ENCODE data around the gene ABHD16B. TPM values are rescaled to one million over a fixed set of nuclear protein-coding genes. Genes with fewer than 3 reads are reported as not detected.

ABHD16B gene
- total RNA-seq, 4 donors from 2014 or later = not detected

DNA sequence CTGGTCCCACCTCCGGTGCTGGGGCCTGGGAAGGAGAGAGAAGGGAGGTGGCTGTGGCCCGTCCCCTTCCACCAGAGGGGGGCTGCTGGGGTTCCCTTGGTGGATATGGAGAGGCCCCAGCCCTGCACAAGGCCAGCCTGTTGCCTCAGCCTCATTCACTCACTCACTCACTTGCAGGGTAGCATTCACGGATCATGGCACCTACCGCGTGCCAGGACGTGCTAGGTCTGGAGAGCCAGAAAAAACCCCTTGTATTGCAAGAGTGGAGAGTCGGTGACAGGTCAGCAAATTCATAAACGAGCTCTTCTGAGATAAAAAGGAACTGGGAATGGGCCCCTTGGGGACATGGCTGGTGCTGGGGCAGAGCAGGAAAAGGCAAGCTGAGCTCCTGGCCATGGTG is 23.8 kb upstream of the ABHD16B start:
- Histone ChIP-seq H3K9me3 (no peaks in the 10 kb centered on the region), H3K4me1 (peaks cover 3 to 14% of the 10 kb centered on the region in 2 donors), H3K36me3 (no peaks in the 10 kb centered on the region), H3K27me3 (no peaks in the 10 kb centered on the region), H3K27ac (no peak overlapping the region), H3K4me3 (no peak overlapping the region)
- intact Hi-C loops (cut with DNase I; ENCODE audit: low total_unique reads) (no loop called here), in situ Hi-C loops (cut with MboI; ENCODE audit: low sequenced_read_pairs in 4 of 4) (no loop called here)
- TF ChIP-seq CTCF (IDR thresholded peaks at IDR 0.05 in 4 of 5, conservative IDR thresholded peaks at IDR 0.05 in 1 of 5) = no peak
- no peak for TF ChIP-seq POLR2A (IDR thresholded peaks at IDR 0.05)
- ATAC-seq (no peak), DNase-seq (no peak)

DNA sequence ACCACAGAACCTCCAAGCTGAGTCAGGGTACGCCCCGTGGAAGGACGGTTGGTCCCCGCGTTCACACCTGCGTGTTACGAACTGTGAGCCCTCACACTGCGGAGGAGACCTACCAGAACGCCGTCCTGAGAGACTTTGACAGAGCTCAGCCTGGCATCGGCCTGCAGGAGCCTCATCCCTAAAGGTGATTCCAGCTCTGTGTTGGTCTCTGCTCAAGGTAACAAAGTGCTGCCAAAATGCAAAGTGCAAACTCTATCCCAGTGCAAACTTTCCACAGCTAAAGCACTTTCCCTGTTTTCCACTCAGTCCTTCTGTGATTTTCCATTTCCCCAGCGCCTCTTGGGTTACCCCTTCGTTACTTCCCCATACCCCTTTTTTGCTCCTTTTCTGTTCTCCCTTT is 21.7 kb upstream of the ABHD16B start:
- Histone ChIP-seq H3K9me3 (no peaks in the 10 kb centered on the region), H3K27me3 (no peaks in the 10 kb centered on the region), H3K36me3 (no peaks in the 10 kb centered on the region), H3K4me1 (peaks cover under 1 to 6% of the 10 kb centered on the region in 2 donors), H3K27ac (no peak overlapping the region), H3K4me3 (no peak overlapping the region)
- ATAC-seq (no peak), DNase-seq (no peak)
- intact Hi-C loops (cut with DNase I; ENCODE audit: low total_unique reads) (no loop called here), in situ Hi-C loops (cut with MboI; ENCODE audit: low sequenced_read_pairs in 4 of 4) (no loop called here)
- TF ChIP-seq POLR2A (IDR thresholded peaks at IDR 0.05) (no peak), CTCF (IDR thresholded peaks at IDR 0.05 in 4 of 5, conservative IDR thresholded peaks at IDR 0.05 in 1 of 5) (no peak)

DNA sequence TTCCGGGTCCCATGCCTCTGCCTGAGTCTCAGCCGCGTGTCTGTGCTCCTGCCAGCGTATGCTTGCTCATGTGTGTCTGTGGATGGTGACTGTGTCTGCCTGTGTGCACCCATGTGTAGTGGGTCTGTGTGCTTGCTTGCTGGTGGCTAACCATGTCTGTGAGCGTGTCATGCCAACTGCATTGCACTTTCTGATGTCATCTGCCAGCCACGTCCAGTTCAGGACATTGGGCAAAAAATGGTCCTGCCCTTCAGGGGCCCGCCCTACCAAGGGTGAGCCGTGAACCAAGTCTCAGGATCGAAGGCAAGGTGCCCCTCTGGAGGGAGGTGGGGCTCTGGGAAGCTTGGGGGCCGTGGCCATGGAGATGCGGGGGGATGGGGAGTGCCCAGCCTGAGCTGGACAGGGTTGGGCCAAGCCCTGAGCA is 20.9 kb upstream of the ABHD16B start:
- no peak for ATAC-seq
- no peaks in the 10 kb centered on the region for H3K27me3 ChIP-seq
- in situ Hi-C loops (cut with MboI; ENCODE audit: low sequenced_read_pairs in 4 of 4) (no loop called here), intact Hi-C loops (cut with DNase I; ENCODE audit: low total_unique reads) (no loop called here)
- H3K4me3 ChIP-seq = no peak overlapping the region
- H3K4me1 ChIP-seq = peaks cover 0 to 2% of the 10 kb centered on the region in 2 donors
- no peak overlapping the region for H3K27ac ChIP-seq
- no peaks in the 10 kb centered on the region for H3K36me3 ChIP-seq
- no peaks in the 10 kb centered on the region for H3K9me3 ChIP-seq
- TF ChIP-seq CTCF (IDR thresholded peaks at IDR 0.05 in 4 of 5, conservative IDR thresholded peaks at IDR 0.05 in 1 of 5) = no peak
- no peak for TF ChIP-seq POLR2A (IDR thresholded peaks at IDR 0.05)
- no peak for DNase-seq

DNA sequence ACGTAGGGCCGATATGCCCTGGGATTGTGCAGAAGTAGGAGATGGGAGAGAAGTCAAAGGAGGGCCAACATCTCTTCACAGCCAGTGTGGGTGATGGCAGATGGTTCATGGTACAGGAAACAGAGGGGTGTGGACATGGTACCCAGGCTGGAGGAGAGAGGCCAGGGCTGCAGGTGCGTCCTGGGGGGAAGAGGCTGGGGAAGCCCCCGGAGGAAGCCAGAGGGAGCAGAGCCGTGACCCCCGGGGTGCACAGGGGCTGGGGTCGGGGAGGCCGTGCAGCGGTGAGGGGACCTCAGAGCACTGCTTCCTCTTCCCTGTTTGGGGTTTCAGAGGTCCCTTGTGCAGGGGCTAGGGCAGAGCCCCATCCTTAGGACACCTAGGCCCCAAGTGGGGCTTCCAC is 19.0 kb upstream of the ABHD16B start:
- no peak for DNase-seq
- H3K9me3 ChIP-seq = no peaks in the 10 kb centered on the region
- intact Hi-C loops (cut with DNase I; ENCODE audit: low total_unique reads) (no loop called here), in situ Hi-C loops (cut with MboI; ENCODE audit: low sequenced_read_pairs in 4 of 4) (no loop called here)
- no peak for TF ChIP-seq POLR2A (IDR thresholded peaks at IDR 0.05)
- no peak for TF ChIP-seq CTCF (IDR thresholded peaks at IDR 0.05 in 4 of 5, conservative IDR thresholded peaks at IDR 0.05 in 1 of 5)
- no peaks in the 10 kb centered on the region for H3K27me3 ChIP-seq
- H3K36me3 ChIP-seq = no peaks in the 10 kb centered on the region
- H3K4me1 ChIP-seq = peaks cover 13 to 14% of the 10 kb centered on the region in 2 donors
- no peak for ATAC-seq
- H3K27ac ChIP-seq = no peak overlapping the region
- no peak overlapping the region for H3K4me3 ChIP-seq

GRCh38 chr20:63843222-63843621 is 18.1 kb upstream of the ABHD16B start:
- H3K4me1 ChIP-seq = peaks cover 21 to 24% of the 10 kb centered on the region in 2 donors
- H3K27ac ChIP-seq = no peak overlapping the region
- TF ChIP-seq CTCF (IDR thresholded peaks at IDR 0.05 in 4 of 5, conservative IDR thresholded peaks at IDR 0.05 in 1 of 5) (no peak), POLR2A (IDR thresholded peaks at IDR 0.05) (no peak)
- H3K27me3 ChIP-seq = no peaks in the 10 kb centered on the region
- DNase-seq (no peak), ATAC-seq (no peak)
- intact Hi-C loops (cut with DNase I; ENCODE audit: low total_unique reads) = no loop called here
- no peak overlapping the region for H3K4me3 ChIP-seq
- in situ Hi-C loops (cut with MboI; ENCODE audit: low sequenced_read_pairs in 4 of 4) = no loop called here
- H3K36me3 ChIP-seq = no peaks in the 10 kb centered on the region
- H3K9me3 ChIP-seq = no peaks in the 10 kb centered on the region
